ENCODE data around the gene FLT1. TPM values are rescaled to one million over a fixed set of nuclear protein-coding genes. Genes with fewer than 3 reads are reported as not detected.

The FLT1 gene
- total RNA-seq, 3 donors from 2014 or later: 17.0 to 44.6 (median 29.0) TPM

GRCh38 chr13:28473044-28473443 is 21.9 kb downstream of the FLT1 start:
- no peak for TF ChIP-seq CTCF (IDR thresholded peaks at IDR 0.05)
- TF ChIP-seq POLR2A (IDR thresholded peaks at IDR 0.05): no peak
- TF ChIP-seq POLR2AphosphoS5 (IDR thresholded peaks at IDR 0.05): no peak
- H3K27ac ChIP-seq: no peak overlapping the region
- intact Hi-C loops (cut with DNase I; ENCODE audit: low total_unique reads): no loop called here

GRCh38 chr13:28471421-28471820 is 23.5 kb downstream of the FLT1 start:
- intact Hi-C loops (cut with DNase I; ENCODE audit: low total_unique reads): no loop called here
- no peak for DNase-seq (ENCODE audit: low spot score in 2 of 2)
- Histone ChIP-seq H3K27me3 (no peaks in the 10 kb centered on the region), H3K27ac (no peak overlapping the region), H3K9me3 (no peaks in the 10 kb centered on the region), H3K36me3 (no peaks in the 10 kb centered on the region), H3K4me3 (no peak overlapping the region), H3K4me1 (no peaks in the 10 kb centered on the region)
- no peak for TF ChIP-seq CTCF (IDR thresholded peaks at IDR 0.05)
- no peak for TF ChIP-seq POLR2AphosphoS5 (IDR thresholded peaks at IDR 0.05)
- TF ChIP-seq POLR2A (IDR thresholded peaks at IDR 0.05): no peak

More at GRCh38 chr13:28473044-28473443, 21.9 kb downstream of the FLT1 start:
- H3K9me3 ChIP-seq: no peaks in the 10 kb centered on the region
- H3K4me1 ChIP-seq: no peaks in the 10 kb centered on the region
- no peaks in the 10 kb centered on the region for H3K27me3 ChIP-seq
- H3K36me3 ChIP-seq: no peaks in the 10 kb centered on the region
- H3K4me3 ChIP-seq: no peak overlapping the region
- DNase-seq (ENCODE audit: low spot score in 2 of 2): no peak

- H3K36me3 ChIP-seq: no peaks in the 10 kb centered on the region
- H3K4me1 ChIP-seq: no peaks in the 10 kb centered on the region
Observed at GRCh38 chr13:28470296-28470695, 24.6 kb downstream of the FLT1 start.

GRCh38 chr13:28469316-28469715 is 25.6 kb downstream of the FLT1 start:
- Histone ChIP-seq H3K4me3 (no peak overlapping the region), H3K36me3 (no peaks in the 10 kb centered on the region), H3K9me3 (no peaks in the 10 kb centered on the region), H3K4me1 (no peaks in the 10 kb centered on the region), H3K27ac (no peak overlapping the region), H3K27me3 (no peaks in the 10 kb centered on the region)
- TF ChIP-seq POLR2A (IDR thresholded peaks at IDR 0.05) (no peak), POLR2AphosphoS5 (IDR thresholded peaks at IDR 0.05) (no peak), CTCF (IDR thresholded peaks at IDR 0.05) (no peak)
- intact Hi-C loops (cut with DNase I; ENCODE audit: low total_unique reads): no loop called here
- DNase-seq (ENCODE audit: low spot score in 2 of 2): no peak

More at GRCh38 chr13:28470296-28470695, 24.6 kb downstream of the FLT1 start:
- H3K27ac ChIP-seq: no peak overlapping the region
- no peak overlapping the region for H3K4me3 ChIP-seq
- intact Hi-C loops (cut with DNase I; ENCODE audit: low total_unique reads): no loop called here
- DNase-seq (ENCODE audit: low spot score in 2 of 2): no peak
- H3K9me3 ChIP-seq: no peaks in the 10 kb centered on the region
- H3K27me3 ChIP-seq: no peaks in the 10 kb centered on the region
- no peak for TF ChIP-seq POLR2A (IDR thresholded peaks at IDR 0.05)
- no peak for TF ChIP-seq POLR2AphosphoS5 (IDR thresholded peaks at IDR 0.05)
- no peak for TF ChIP-seq CTCF (IDR thresholded peaks at IDR 0.05)

- H3K4me1 ChIP-seq: no peaks in the 10 kb centered on the region
Observed at GRCh38 chr13:28468023-28468915, 26.7 kb downstream of the FLT1 start.

More at GRCh38 chr13:28468023-28468915, 26.7 kb downstream of the FLT1 start:
- intact Hi-C loops (cut with DNase I; ENCODE audit: low total_unique reads): no loop called here
- DNase-seq (ENCODE audit: low spot score in 2 of 2): no peak
- Histone ChIP-seq H3K9me3 (no peaks in the 10 kb centered on the region), H3K27ac (no peak overlapping the region), H3K27me3 (no peaks in the 10 kb centered on the region), H3K36me3 (no peaks in the 10 kb centered on the region), H3K4me3 (no peak overlapping the region)
- TF ChIP-seq CTCF (IDR thresholded peaks at IDR 0.05) (no peak), POLR2AphosphoS5 (IDR thresholded peaks at IDR 0.05) (no peak), POLR2A (IDR thresholded peaks at IDR 0.05) (no peak)

Data from breast epithelium (tissue), 4 donors.